ENCODE results near the gene CREBL2.
"Not testable (repeated sequence)": the region's sequence is repeated elsewhere in the genome, so short reads cannot be mapped to it uniquely, and the experiment has no call there.

DNA sequence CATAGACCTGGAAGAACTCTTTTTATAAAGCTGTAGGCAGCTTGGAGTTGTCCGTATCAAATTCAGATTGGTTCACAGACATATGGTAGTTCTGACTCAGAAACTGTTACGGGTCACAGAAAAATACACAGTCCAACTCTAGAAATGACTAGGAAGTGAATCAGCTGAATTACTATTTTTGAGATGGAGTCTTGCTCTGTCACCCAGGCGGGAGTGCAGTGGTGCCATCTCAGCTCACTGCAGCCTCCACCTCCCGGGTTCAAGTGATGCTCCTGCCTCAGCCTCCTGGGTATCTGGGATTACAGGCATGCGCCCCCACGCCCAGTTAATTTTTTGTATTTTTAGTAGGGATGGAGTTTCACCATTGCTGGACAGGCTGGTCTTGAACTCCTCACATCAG, 34.3 kb downstream of the CREBL2 start:
- not testable (repeated sequence) for TF ChIP-seq POLR2A, POLR2AphosphoS5, EP300 (IDR thresholded peaks at IDR 0.05)
- TF ChIP-seq, protein P1, sequence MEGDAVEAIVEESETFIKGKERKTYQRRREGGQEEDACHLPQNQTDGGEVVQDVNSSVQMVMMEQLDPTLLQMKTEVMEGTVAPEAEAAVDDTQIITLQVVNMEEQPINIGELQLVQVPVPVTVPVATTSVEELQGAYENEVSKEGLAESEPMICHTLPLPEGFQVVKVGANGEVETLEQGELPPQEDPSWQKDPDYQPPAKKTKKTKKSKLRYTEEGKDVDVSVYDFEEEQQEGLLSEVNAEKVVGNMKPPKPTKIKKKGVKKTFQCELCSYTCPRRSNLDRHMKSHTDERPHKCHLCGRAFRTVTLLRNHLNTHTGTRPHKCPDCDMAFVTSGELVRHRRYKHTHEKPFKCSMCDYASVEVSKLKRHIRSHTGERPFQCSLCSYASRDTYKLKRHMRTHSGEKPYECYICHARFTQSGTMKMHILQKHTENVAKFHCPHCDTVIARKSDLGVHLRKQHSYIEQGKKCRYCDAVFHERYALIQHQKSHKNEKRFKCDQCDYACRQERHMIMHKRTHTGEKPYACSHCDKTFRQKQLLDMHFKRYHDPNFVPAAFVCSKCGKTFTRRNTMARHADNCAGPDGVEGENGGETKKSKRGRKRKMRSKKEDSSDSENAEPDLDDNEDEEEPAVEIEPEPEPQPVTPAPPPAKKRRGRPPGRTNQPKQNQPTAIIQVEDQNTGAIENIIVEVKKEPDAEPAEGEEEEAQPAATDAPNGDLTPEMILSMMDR (IDR thresholded peaks at IDR 0.05) = not testable (repeated sequence)
